Measurements from ENCODE around the gene CFAP157.
A peak's percentile ranks its signal among the peaks of the same experiment; 100 is the strongest.

The CFAP157 gene

DNA sequence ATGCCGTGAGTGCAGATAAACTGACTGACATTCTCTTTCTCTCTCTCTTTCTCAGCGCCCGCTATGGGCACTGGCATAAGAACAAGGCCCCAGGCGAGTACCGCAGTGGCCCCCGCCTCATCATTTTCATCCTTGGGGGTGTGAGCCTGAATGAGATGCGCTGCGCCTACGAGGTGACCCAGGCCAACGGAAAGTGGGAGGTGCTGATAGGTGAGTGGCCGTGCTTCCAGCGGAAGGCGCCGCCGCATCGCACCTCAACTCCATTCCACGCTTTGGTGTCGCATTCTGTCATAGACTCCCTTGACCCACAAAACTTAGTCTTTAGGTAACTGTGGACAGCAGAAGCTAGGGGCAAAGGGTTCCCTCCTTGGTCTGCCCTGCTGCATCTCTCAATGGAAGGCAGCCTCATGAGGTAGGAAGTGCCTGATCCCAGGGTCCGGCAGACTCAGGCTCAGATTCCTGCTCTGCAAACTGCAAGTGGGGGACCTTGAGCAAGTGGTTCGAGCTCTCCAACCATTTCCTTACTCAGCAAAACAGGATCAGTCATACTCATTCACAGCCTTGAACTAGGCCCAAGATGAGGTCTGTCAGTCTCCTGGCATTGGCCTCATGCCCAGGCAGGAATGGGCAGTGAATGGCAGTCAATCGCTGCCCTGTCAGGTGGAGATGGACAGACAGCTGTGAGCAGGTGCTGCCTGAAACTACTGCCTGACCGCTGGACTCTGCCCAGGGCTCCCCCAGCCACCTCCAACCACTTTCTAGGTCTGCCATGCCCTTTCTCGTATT lies 24.2 kb upstream of the CFAP157 start:
- DNase-seq (ENCODE audit: low spot score in 2 of 2) (no peak), ATAC-seq (ENCODE audit: low read depth) (no peak)
- no peaks in the 10 kb centered on the region for H3K36me3 Mint-ChIP-seq
- no peak overlapping the region for H3K27ac Mint-ChIP-seq
- H3K9me3 Mint-ChIP-seq = no peaks in the 10 kb centered on the region
- no peaks in the 10 kb centered on the region for H3K4me1 Mint-ChIP-seq
- no peak overlapping the region for H3K4me3 Mint-ChIP-seq
- H3K27me3 Mint-ChIP-seq = peaks cover 22% of the 10 kb centered on the region

DNA sequence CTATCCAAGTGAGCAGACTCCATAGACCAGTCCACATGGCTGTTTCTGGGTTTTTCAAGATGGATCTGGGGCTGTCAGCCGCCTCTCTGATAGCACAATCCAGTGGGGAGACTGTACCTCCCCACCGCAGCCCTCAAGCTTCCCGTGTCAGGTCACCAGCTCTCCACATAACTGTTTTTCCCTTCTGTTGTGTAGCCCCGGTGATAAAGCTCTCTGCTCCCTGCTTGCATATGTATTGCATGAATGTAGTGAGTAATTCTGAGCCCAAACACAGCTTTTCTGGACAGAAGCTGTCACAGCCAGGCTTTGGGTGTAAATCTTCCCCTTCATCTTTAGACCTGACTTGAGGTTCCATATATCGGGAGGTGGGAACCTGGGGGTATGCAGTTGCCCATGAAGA lies 23.1 kb upstream of the CFAP157 start:
- Mint-ChIP-seq H3K27me3 (peaks cover 21% of the 10 kb centered on the region), H3K4me1 (no peaks in the 10 kb centered on the region), H3K9me3 (no peaks in the 10 kb centered on the region), H3K27ac (no peak overlapping the region), H3K36me3 (no peaks in the 10 kb centered on the region), H3K4me3 (no peak overlapping the region)
- no peak for ATAC-seq (ENCODE audit: low read depth)
- no peak for DNase-seq (ENCODE audit: low spot score in 2 of 2)

DNA sequence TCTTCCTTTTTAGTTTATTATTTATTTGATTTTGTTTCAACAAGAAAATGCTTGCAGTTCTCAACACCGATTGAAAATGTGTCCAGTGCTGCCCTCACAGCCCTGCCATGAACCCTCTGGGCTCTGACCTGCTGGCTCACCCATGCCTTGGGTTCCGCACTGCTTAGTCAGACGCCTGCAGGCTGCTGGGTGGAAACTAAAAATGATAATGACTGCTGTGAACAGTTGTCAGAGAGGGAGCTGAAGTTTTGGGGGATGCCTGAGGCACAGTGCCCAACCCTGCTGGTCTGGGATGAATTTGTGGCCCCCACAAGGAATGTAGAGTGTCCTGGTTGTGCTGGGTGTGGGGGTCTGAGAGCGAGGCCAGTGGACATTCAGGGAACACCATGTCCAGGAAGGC lies 22.2 kb upstream of the CFAP157 start:
- Mint-ChIP-seq H3K27ac (no peak overlapping the region), H3K9me3 (no peaks in the 10 kb centered on the region), H3K27me3 (peaks cover 16% of the 10 kb centered on the region), H3K4me1 (no peaks in the 10 kb centered on the region), H3K4me3 (no peak overlapping the region), H3K36me3 (no peaks in the 10 kb centered on the region)
- ATAC-seq (ENCODE audit: low read depth) = no peak
- no peak for DNase-seq (ENCODE audit: low spot score in 2 of 2)

DNA sequence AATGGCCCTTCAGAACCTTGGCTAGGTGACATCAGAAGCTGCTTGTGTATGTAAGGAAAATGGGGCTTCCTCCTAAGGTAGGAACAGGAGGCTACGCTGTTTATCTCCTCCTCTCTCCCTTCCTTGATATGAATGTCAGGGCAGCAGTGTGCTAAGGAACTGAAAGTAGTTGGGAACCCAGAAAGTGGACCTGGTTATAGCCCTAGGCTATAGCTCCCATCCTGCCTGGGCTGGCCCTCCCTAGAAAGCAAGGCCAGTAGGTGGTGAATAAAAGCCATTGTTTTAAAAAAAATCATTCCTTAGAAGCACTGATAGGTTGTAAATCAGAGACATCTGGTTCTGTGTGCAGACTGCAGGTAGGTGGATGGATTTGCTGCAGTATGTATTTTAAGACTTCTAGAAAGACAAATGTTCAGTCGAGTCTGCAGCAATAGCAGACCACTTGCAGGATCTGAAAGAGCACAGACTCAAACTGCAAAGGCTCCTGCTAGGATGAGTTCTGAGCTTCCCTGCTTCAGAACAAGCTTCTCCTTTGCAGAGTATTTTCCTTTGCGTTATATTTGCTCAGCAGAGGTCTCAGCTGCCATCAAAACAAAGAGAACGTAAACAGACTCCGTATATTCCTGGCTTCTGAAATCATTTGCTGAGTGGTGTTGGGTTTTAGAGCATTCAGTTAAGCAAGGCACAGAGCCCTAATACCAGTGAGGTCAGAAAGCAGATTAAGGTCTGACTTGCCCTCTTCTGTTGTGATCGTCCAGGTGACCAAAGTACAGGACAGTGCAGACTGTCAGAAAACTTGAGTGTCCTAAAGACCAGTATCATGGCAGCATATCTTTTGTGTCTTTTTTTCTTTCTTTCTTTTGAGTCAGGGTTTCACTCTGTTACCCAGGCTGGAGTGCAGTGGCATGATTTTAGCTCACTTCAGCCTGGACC lies 20.1 kb upstream of the CFAP157 start:
- no peak overlapping the region for H3K27ac Mint-ChIP-seq
- H3K4me1 Mint-ChIP-seq = no peaks in the 10 kb centered on the region
- DNase-seq (ENCODE audit: low spot score in 2 of 2) (no peak), ATAC-seq (ENCODE audit: low read depth) (no peak)
- no peaks in the 10 kb centered on the region for H3K9me3 Mint-ChIP-seq
- H3K36me3 Mint-ChIP-seq = no peaks in the 10 kb centered on the region
- no peak overlapping the region for H3K4me3 Mint-ChIP-seq
- H3K27me3 Mint-ChIP-seq = peaks cover 9% of the 10 kb centered on the region

DNA sequence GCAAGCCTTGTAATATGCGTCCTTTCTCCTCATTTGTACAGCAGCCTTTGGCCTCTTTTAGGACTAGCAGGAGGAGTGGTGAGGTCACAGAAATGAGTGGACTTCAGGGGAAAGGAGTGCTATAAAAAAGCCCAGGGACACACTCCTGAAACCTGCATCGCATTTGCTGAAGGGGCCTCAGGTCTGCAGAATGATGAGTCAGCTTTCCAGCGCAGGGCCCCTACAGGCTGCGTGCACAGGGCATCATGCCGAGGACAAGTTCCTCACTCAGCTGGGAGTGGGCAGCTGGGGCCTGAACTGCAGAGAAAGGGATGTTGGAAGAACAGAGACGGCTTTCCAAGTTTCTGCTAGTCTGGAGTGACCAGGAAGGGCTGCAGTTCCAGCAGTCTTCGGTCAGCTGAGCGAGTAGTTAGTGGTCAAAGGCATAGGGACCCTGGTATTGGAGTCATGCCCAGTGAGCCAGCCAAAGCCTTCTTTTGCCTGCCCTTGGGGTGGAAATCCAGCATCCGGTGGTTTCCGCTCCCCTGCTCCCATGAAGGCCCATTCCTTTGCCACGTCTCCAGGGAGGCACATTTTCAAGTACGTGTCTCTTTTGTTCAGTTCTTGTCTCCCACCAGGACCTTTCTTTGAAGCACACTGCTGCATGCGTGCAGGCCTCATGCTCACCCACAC lies 17.3 kb upstream of the CFAP157 start:
- Mint-ChIP-seq H3K27me3 (peaks cover 5% of the 10 kb centered on the region), H3K4me1 (no peaks in the 10 kb centered on the region), H3K9me3 (no peaks in the 10 kb centered on the region), H3K36me3 (no peaks in the 10 kb centered on the region), H3K27ac (no peak overlapping the region), H3K4me3 (no peak overlapping the region)
- ATAC-seq (ENCODE audit: low read depth) (no peak), DNase-seq (ENCODE audit: low spot score in 2 of 2) (no peak)

DNA sequence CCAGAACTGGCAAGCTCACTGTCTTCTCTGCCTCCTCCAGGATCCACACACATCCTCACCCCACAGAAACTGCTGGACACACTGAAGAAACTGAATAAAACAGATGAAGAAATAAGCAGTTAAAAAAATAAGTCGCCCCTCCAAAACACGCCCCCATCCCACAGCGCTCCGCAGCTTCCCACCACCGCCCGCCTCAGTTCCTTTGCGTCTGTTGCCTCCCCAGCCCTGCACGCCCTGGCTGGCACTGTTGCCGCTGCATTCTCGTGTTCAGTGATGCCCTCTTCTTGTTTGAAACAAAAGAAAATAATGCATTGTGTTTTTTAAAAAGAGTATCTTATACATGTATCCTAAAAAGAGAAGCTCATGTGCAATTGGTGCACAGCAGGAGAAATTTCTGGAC lies 16.1 kb upstream of the CFAP157 start:
- Mint-ChIP-seq H3K36me3 (no peaks in the 10 kb centered on the region), H3K4me3 (no peak overlapping the region), H3K4me1 (no peaks in the 10 kb centered on the region), H3K27me3 (peaks cover 3% of the 10 kb centered on the region), H3K27ac (no peak overlapping the region), H3K9me3 (no peaks in the 10 kb centered on the region)
- no peak for DNase-seq (ENCODE audit: low spot score in 2 of 2)
- ATAC-seq (ENCODE audit: low read depth) = no peak

DNA sequence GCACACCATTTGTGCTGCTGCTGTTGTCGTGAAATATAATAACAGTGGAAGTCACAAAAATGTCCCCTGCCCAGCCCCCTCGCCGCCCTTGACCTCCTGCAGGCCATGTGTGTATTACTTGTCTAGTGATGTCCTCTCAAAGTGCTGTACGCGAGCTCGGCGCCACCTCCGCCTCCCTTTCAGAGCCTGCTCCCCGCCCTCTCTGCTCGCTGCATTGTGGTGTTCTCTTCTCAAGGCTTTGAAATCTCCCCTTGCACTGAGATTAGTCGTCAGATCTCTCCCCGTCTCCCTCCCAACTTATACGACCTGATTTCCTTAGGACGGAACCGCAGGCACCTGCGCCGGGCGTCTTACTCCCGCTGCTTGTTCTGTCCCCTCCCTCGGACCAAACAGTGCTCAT lies 14.7 kb upstream of the CFAP157 start:
- H3K9me3 Mint-ChIP-seq = no peaks in the 10 kb centered on the region
- DNase-seq (ENCODE audit: low spot score in 2 of 2) (no peak), ATAC-seq (ENCODE audit: low read depth) (no peak)
- no peak overlapping the region for H3K4me3 Mint-ChIP-seq
- no peak overlapping the region for H3K27ac Mint-ChIP-seq
- no peaks in the 10 kb centered on the region for H3K27me3 Mint-ChIP-seq
- H3K36me3 Mint-ChIP-seq = no peaks in the 10 kb centered on the region
- H3K4me1 Mint-ChIP-seq = no peaks in the 10 kb centered on the region

DNA sequence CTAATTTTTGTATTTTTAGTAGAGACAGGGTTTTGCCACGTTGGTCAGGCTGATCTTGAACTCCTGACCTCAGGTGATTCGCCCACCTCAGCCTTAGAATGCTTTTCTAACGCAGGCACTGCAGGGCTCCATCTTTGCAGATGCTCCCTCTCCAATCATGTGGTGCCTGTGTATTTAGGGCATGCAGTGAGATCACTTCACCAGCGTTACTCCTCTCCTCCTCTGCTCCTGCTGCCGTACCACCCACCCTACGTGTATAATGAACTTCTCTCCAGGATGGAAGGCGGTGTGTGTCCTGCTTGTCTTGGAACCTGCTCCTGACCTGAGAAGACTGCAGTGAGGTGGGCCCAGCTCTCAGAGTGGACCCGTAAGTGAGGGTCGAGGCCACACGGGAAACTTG lies 13.6 kb upstream of the CFAP157 start:
- no peaks in the 10 kb centered on the region for H3K36me3 Mint-ChIP-seq
- DNase-seq (ENCODE audit: low spot score in 2 of 2) (no peak), ATAC-seq (ENCODE audit: low read depth) (no peak)
- H3K9me3 Mint-ChIP-seq = no peaks in the 10 kb centered on the region
- no peaks in the 10 kb centered on the region for H3K4me1 Mint-ChIP-seq
- no peak overlapping the region for H3K4me3 Mint-ChIP-seq
- H3K27ac Mint-ChIP-seq = no peak overlapping the region
- no peaks in the 10 kb centered on the region for H3K27me3 Mint-ChIP-seq

DNA sequence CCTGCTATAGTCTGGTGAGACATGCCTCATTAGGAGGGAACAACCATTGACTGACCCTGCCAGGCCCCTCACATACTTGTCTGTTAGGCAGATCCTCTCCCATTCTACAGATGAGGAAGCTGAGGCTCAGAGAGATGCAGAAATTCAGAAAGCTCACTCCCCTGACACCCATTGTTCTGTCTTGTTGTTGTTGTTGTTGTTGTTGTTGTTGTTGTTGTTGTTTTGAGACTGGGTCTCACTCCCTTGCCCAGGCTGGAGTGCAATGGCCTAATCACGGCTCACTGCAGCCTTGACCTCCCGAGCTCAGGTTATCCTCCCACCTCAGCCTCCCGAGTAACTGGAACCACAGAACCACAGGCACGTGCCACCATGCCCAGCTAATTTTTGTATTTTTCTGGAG lies 13.1 kb upstream of the CFAP157 start:
- no peaks in the 10 kb centered on the region for H3K9me3 Mint-ChIP-seq
- no peak for ATAC-seq (ENCODE audit: low read depth)
- H3K36me3 Mint-ChIP-seq = no peaks in the 10 kb centered on the region
- no peak overlapping the region for H3K27ac Mint-ChIP-seq
- no peak for DNase-seq (ENCODE audit: low spot score in 2 of 2)
- no peaks in the 10 kb centered on the region for H3K4me1 Mint-ChIP-seq
- H3K4me3 Mint-ChIP-seq = no peak overlapping the region
- H3K27me3 Mint-ChIP-seq = no peaks in the 10 kb centered on the region

DNA sequence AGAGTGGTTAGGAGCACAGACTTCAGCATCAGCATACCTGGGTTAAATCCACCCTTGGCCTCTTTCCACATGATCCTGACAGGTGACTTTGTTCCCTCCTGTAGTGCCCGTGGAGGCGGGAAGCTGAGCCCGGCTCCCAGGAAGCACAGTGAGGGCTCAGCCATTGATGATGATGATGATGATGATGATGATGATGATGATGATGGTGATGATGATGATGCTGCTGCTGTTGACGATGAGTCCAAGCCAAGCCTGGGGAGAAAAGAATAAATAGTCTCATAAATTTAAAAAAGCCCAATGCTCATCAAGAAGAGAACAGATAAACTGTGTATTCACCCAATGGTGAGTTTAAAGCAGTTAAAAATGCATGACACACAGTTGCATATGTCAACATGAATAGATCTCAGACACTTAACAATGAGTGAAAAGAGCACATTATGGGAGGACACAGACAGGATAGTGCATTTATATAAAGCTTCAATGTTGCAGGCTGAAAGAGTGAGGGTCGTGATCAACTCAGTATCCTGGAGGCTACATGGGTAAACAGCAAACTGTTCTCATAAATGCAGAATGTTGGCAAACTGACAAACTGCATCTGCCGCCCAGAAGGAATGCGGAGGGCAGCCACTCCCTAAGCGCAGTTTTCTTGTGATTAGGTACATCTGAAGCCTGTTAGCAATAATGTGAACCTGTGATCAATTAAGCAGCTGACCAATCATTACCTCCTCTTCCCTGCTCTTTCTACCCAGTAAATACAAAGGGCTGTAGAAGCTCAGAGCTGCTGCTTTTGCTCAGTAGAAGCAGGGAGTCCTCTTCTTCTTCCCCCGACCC lies 11.7 kb upstream of the CFAP157 start:
- Mint-ChIP-seq H3K27ac (no peak overlapping the region), H3K27me3 (no peaks in the 10 kb centered on the region), H3K4me1 (peaks cover 10% of the 10 kb centered on the region), H3K36me3 (no peaks in the 10 kb centered on the region), H3K9me3 (no peaks in the 10 kb centered on the region), H3K4me3 (no peak overlapping the region)
- ATAC-seq (ENCODE audit: low read depth) (no peak), DNase-seq (ENCODE audit: low spot score in 2 of 2) (no peak)

DNA sequence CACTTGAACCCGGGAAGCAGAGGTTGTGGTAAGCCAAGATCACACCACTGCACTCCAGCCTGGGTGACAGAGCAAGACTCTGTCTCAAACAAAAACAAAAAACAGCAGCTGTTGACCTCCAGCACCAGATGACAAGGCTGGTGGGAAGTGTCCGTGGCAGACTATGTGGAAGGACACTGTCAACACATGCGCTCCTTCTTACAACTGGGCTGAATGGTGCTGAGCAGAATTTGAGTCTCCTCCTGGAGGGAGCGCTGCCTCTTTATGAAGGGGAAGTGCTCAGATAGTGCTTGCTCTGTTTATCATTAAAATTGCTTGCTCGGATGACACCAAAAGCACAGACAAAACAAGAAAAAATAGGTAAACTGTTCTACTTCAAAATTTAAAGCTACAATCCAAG lies 9.2 kb upstream of the CFAP157 start:
- Mint-ChIP-seq H3K27me3 (no peaks in the 10 kb centered on the region), H3K36me3 (no peaks in the 10 kb centered on the region), H3K4me3 (no peak overlapping the region), H3K27ac (no peak overlapping the region), H3K4me1 (peaks cover 12% of the 10 kb centered on the region), H3K9me3 (no peaks in the 10 kb centered on the region)
- ATAC-seq (ENCODE audit: low read depth) (no peak), DNase-seq (ENCODE audit: low spot score in 2 of 2) (no peak)

DNA sequence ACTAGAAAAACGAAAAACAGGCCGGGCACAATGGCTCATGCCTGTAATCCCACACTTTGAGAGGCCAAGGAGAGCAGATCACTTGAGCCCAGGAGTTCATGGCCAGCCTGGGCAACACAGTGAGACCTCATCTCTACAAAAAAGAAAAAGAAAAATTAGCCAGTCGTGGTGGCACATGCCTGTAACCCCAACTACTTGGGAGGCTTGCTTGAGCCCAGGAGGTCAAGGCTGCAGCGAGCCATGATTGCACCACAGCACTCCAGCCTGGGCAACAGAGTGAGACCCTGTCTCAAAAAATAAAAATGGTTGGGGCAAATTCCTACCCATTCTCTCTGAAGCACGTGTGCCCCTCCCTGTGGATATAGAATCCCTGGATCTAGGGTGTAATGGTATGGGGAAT lies 8.4 kb upstream of the CFAP157 start:
- Mint-ChIP-seq H3K9me3 (no peaks in the 10 kb centered on the region), H3K27ac (no peak overlapping the region), H3K27me3 (no peaks in the 10 kb centered on the region), H3K4me3 (no peak overlapping the region), H3K4me1 (peaks cover 15% of the 10 kb centered on the region), H3K36me3 (no peaks in the 10 kb centered on the region)
- ATAC-seq (ENCODE audit: low read depth) (no peak), DNase-seq (ENCODE audit: low spot score in 2 of 2) (no peak)

DNA sequence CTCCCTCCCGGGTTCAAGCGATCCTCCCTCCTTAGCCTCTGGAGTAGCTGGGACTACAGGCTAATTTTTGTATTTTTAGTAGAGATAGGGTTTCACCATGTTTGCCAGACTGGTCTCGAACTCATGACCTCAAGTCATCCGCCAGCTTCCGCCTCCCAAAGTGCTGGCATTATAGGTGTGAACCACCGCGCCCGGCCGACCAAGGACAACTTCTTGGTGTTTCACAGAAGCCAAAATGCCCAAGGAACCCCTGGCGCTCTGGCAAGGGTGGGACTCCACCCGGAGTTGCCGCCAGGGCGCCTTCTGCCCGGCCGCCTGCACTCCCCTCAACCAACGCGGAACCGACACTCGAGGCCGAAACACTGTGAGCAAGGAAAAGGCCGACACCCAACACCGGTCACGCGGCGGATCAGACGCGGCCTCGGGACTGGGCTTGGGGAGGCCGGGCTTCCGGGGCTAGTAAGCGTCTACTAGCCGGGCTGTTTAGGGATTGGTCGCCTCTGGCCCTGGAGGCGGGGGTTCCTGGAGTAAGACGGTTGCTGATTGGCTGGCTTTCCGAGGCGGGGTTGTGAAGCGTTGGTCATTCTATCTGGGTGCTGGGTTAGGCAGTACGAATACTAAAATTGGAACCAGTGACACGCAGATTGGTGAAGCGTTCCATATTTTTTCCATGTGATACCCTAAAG lies 7.7 kb upstream of the CFAP157 start:
- peaks cover 15% of the 10 kb centered on the region for H3K4me1 Mint-ChIP-seq
- H3K27ac Mint-ChIP-seq = peak overlapping the region; percentile 76
- H3K9me3 Mint-ChIP-seq = no peaks in the 10 kb centered on the region
- no peaks in the 10 kb centered on the region for H3K36me3 Mint-ChIP-seq
- H3K4me3 Mint-ChIP-seq = peak overlapping the region; percentile 83
- DNase-seq (ENCODE audit: low spot score in 2 of 2) (peak; percentile 74 to 77), ATAC-seq (ENCODE audit: low read depth) (peak; percentile 97)
- no peaks in the 10 kb centered on the region for H3K27me3 Mint-ChIP-seq
